Measurements from ENCODE around the gene PRM2. TPM values are rescaled to one million over a fixed set of nuclear protein-coding genes. Genes with fewer than 3 reads are reported as not detected.

The PRM2 gene
- total RNA-seq, 1 donor from 2014 or later, result not detected

DNA sequence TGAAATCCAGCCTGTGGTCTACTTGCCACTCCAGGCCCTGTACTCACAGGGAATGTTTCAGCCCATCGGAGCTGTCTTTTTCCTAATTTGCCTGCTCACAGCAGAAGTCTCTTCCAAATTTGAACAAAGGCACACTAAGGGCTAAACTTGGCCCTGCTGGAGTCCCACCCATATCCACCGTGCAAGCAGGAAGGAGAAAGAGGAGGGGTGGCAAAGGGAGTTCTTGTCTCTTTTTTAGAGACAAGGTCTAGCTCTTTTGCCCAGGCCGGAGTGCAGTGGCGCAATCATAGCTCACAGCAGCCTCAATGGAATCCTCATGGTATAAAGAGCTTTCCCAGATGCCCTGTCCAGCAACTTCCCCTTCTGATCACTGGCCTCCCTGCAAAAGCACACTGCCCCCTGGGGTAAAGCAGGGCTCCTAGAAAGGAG, 7.6 kb upstream of the PRM2 start:
- no peak overlapping the region for H3K4me3 ChIP-seq
- TF ChIP-seq, protein P1, sequence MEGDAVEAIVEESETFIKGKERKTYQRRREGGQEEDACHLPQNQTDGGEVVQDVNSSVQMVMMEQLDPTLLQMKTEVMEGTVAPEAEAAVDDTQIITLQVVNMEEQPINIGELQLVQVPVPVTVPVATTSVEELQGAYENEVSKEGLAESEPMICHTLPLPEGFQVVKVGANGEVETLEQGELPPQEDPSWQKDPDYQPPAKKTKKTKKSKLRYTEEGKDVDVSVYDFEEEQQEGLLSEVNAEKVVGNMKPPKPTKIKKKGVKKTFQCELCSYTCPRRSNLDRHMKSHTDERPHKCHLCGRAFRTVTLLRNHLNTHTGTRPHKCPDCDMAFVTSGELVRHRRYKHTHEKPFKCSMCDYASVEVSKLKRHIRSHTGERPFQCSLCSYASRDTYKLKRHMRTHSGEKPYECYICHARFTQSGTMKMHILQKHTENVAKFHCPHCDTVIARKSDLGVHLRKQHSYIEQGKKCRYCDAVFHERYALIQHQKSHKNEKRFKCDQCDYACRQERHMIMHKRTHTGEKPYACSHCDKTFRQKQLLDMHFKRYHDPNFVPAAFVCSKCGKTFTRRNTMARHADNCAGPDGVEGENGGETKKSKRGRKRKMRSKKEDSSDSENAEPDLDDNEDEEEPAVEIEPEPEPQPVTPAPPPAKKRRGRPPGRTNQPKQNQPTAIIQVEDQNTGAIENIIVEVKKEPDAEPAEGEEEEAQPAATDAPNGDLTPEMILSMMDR (IDR thresholded peaks at IDR 0.05), result no peak
- DNase-seq (ENCODE audit: low spot score in 2 of 2), result no peak
- H3K4me1 ChIP-seq, result no peaks in the 10 kb centered on the region
- H3K9me3 ChIP-seq, result no peaks in the 10 kb centered on the region
- H3K27me3 ChIP-seq, result no peaks in the 10 kb centered on the region
- no peak overlapping the region for H3K27ac ChIP-seq
- intact Hi-C loops (cut with DNase I), result no loop called here
- no peaks in the 10 kb centered on the region for H3K36me3 ChIP-seq

DNA sequence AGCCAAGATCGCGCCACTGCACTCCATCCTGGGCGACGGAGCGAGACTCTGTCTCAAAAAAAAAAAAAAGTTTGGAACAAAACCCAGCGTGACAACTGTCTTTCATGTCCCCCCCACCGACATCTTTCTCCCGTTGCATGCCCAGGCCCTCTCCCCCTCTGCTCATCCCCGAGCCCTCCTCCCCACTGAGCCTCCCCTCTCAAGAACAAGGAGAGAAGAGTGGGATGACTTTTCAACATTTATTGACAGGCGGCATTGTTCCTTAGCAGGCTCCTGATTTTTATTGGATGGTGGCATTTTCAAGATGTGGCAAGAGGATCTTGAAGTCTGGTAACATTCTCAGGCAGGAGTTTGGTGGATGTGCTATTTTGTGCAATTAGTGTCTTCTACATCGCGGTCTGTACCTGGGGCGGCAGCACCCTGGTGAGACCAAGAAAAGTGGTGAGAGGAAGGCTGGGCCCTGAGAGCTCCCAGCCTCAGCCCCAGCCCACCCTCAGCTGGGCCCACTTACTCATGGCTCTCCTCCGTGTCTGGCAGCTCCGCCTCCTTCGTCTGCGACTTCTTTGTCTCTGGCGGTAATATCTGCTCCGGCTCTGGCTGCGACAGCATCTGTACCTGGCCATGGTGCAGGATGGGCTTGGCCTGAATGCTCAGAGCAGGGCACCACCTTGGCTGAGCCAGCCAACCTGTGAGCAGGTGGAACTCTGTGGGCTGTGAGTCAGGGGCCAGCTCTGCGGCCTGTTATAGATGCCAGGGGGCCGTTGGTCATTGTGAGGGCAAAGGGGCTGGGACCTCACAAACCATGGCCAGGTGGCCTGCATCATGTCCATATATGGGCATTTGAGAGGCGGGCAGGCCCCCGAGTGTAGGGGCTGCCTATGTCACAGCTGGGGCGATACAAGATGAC, 4.6 kb upstream of the PRM2 start, which contains the start of gene PRM1:
Gene PRM1, minus strand, starts transcription at position 715 of the 907 bp plus-strand sequence. Its CDS starts 92 bp downstream, at position 623.
- no peaks in the 10 kb centered on the region for H3K4me1 ChIP-seq
- TF ChIP-seq, protein P1 (IDR thresholded peaks at IDR 0.05), result no peak
- no peaks in the 10 kb centered on the region for H3K36me3 ChIP-seq
- no peak for DNase-seq (ENCODE audit: low spot score in 2 of 2)
- H3K27me3 ChIP-seq, result no peaks in the 10 kb centered on the region
- intact Hi-C loops (cut with DNase I), result no loop called here
- no peaks in the 10 kb centered on the region for H3K9me3 ChIP-seq
- H3K4me3 ChIP-seq, result no peak within 1 kb of the TSS
- H3K27ac ChIP-seq, result no peak within 1 kb of the TSS

DNA sequence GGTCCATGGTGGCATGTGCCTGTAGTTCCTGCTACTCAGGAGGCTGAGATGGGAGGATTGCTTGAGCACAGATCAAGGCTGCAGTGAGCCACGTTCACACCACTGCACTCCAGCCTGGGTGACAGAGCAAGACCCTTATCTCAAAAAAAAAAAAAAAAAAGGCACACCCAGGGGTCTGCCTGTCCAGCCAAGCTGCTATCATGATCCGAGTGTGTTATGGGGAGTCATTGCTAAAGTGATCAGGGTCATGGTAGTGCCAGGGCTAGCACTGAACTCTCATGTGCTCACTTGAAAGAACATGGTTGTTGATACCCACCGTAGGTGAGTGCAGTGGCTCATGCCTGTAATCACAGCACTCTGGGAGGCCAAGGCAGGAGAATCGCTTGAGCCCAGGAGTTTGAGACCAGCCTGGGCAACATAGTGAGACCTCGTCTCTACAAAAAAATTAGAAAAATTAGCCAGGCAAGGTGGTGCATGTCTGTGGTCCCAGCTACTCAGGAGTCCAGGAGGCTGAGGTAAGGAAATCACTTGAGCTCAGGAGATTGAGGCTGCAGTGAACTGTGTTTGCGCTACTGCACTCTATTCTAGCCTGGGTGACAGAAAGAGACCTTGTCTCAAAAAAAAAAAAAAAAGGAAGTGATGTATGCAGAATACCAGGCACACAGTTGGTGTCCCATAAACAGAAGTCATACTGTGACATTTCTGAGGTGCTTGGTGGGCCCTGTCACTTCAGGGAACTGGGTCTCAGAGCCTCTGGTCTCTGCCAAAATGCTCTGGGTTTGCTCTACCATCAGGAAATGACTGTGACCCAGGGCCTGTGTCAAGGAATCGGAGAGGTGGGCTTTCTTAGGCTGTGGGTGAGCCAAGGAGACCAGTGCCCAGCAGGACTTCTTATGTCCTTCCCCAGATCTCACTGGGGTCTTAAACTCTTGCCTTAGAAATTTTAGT, 2.7 kb upstream of the PRM2 start:
- TF ChIP-seq, protein P1 (IDR thresholded peaks at IDR 0.05), result no peak
- intact Hi-C loops (cut with DNase I), result no loop called here

DNA sequence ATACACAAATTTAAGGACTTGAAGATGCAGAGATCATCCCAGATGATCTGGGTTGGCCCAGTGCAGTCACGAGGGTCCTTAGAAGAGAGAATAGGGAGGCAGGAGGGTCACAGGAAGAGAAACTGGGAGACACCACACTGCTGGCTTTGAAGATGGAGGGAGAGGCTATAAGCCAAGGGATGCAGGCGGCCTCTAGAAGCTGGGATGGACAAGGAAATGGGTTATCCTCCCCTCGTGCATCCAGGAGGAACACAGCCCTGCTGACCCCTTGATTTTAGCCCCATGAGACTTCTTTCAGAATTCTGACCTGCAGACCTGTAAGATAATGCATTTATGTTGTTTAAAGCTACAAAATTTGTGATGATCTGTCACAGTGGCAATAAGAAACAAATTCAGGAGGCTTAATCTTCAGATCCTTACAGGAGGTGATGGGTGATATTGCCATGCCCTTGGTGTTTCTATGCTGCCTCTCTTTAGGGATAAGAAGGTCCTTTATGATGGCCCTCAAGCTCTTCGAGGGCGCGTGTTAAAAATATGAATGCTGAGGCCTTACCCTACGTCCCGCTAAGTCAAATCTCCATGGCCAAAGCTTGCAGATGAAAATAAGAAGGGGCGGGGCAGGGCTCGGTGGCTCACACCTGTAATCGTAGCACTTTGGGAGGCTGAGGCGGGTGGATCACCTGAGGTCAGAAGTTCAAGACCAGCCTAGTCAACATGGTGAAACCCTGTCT, 1.5 kb upstream of the PRM2 start:
- intact Hi-C loops (cut with DNase I), result no loop called here
- Histone ChIP-seq H3K27me3 (no peaks in the 10 kb centered on the region), H3K36me3 (no peaks in the 10 kb centered on the region), H3K27ac (no peak overlapping the region), H3K9me3 (no peaks in the 10 kb centered on the region), H3K4me1 (no peaks in the 10 kb centered on the region), H3K4me3 (no peak overlapping the region)
- no peak for DNase-seq (ENCODE audit: low spot score in 2 of 2)
- TF ChIP-seq, protein P1 (IDR thresholded peaks at IDR 0.05), result no peak

More for the DNA sequence above, 2.7 kb upstream of the PRM2 start:
- Histone ChIP-seq H3K9me3 (no peaks in the 10 kb centered on the region), H3K4me3 (no peak overlapping the region), H3K27me3 (no peaks in the 10 kb centered on the region), H3K4me1 (no peaks in the 10 kb centered on the region), H3K27ac (no peak overlapping the region), H3K36me3 (no peaks in the 10 kb centered on the region)
- DNase-seq (ENCODE audit: low spot score in 2 of 2), result no peak

All from ascending aorta (tissue), 2 donors.